Neural progenitor cell (in vitro differentiated cells): ENCODE data around the gene PTPN5. TPM values are rescaled to one million over a fixed set of nuclear protein-coding genes. Genes with fewer than 3 reads are reported as not detected.
"Not testable (repeated sequence)": the region's sequence is repeated elsewhere in the genome, so short reads cannot be mapped to it uniquely, and the experiment has no call there.

Source experiments
- DNase-seq: peaks from one replicate; pipeline ENCODE4 v3.0.0-alpha.2; 2016; ENCODE audit warnings: low spot score
- H2AFZ ChIP-seq: fragments of 200-600 bp; sonication (generic); replicated peaks from 2 replicates; pipeline ENCODE4 v1.6.1; 2016; ENCODE audit warnings: antibody characterized with exemption
- H3F3A ChIP-seq: fragments of 200-600 bp; sonication (generic); 2 replicates; pipeline ENCODE4 v1.6.1; 2016; ENCODE audit warnings: antibody characterized with exemption, low read depth
- H3K27ac ChIP-seq: fragments of 200-600 bp; sonication (generic); 2 replicates; pipeline ENCODE4 v1.5.1; 2016; ENCODE audit warnings: mild to moderate bottlenecking
- H3K27me3 ChIP-seq: fragments of 200-600 bp; sonication (generic); 2 replicates; pipeline ENCODE4 v1.6.1; 2016; ENCODE audit warnings: mild to moderate bottlenecking, moderate library complexity
- H3K36me3 ChIP-seq: fragments of 200-600 bp; sonication (generic); 2 replicates; pipeline ENCODE4 v1.5.1; 2016
- H3K4me1 ChIP-seq: fragments of 200-600 bp; sonication (generic); 2 replicates; pipeline ENCODE4 v1.6.1; 2016; ENCODE audit warnings: mixed run types
- H3K4me2 ChIP-seq: fragments of 200-600 bp; sonication (generic); 2 replicates; pipeline ENCODE4 v1.6.1; 2016
- H3K4me3 ChIP-seq: fragments of 200-600 bp; sonication (generic); 2 replicates; pipeline ENCODE4 v1.5.1; 2016
- H3K79me2 ChIP-seq: fragments of 200-600 bp; sonication (generic); 2 replicates; pipeline ENCODE4 v1.6.1; 2016; ENCODE audit warnings: low read depth
- H3K9ac ChIP-seq: fragments of 200-600 bp; sonication (generic); 2 replicates; pipeline ENCODE4 v1.6.1; 2016
- H3K9me3 ChIP-seq: fragments of 200-600 bp; sonication (generic); 2 replicates; pipeline ENCODE4 v1.5.1; 2016; ENCODE audit warnings: low read depth
- H4K20me1 ChIP-seq: fragments of 200-600 bp; sonication (generic); 2 replicates; pipeline ENCODE4 v1.6.1; 2016; ENCODE audit warnings: low read depth
- H3K27ac Mint-ChIP-seq: 3 replicates; pipeline ENCODE4 v1.8.0; 2021; ENCODE audit warnings: mixed read lengths
- H3K27me3 Mint-ChIP-seq: 2 replicates; pipeline ENCODE4 v1.8.0; 2022; ENCODE audit warnings: low read depth, mild to moderate bottlenecking, inconsistent platforms, moderate library complexity, mixed read lengths; ENCODE audit not compliant: insufficient read depth
- H3K36me3 Mint-ChIP-seq: 3 replicates; pipeline ENCODE4 v1.8.0; 2021; ENCODE audit warnings: mixed read lengths
- H3K4me1 Mint-ChIP-seq: 3 replicates; pipeline ENCODE4 v1.8.0; 2021; ENCODE audit warnings: mixed read lengths
- H3K4me3 Mint-ChIP-seq: 3 replicates; pipeline ENCODE4 v1.8.0; 2021; ENCODE audit warnings: mild to moderate bottlenecking, moderate library complexity, mixed read lengths
- H3K9me3 Mint-ChIP-seq: 3 replicates; pipeline ENCODE4 v1.8.0; 2020; ENCODE audit warnings: mixed read lengths
- CTCF ChIP-seq: fragments of 200-600 bp; sonication (generic); IDR thresholded peaks from 2 replicates; pipeline ENCODE4 v1.5.1; 2017; ENCODE audit warnings: antibody characterized with exemption, mild to moderate bottlenecking
- EZH2 ChIP-seq: fragments of 200-600 bp; sonication (generic); IDR thresholded peaks from 2 replicates; pipeline ENCODE4 v1.6.1; 2017; ENCODE audit warnings: antibody characterized with exemption, mild to moderate bottlenecking, moderate library complexity
- EZH2phosphoT487 ChIP-seq: fragments of 200-600 bp; sonication (generic); IDR thresholded peaks from 2 replicates; pipeline ENCODE4 v1.6.1; 2017; ENCODE audit warnings: antibody characterized with exemption
- total RNA-seq: library from RNA; depleted of rRNA; stranded (reverse); fragments of >200 nt; gene quantifications from 2 replicates; pipeline ENCODE4 v1.2.3, GENCODE V29; 2015; ENCODE audit warnings: low replicate concordance

Gene PTPN5
- total RNA-seq, 1 donor from 2014 or later: 8.5 TPM

GRCh38 chr11:18684267-18684666 is 107.3 kb downstream of the PTPN5 start:
- Histone ChIP-seq H3K79me2 (no peaks in the 10 kb centered on the region), H3K27ac (no peak overlapping the region), H4K20me1 (no peaks in the 10 kb centered on the region), H3K27me3 (no peaks in the 10 kb centered on the region), H3K4me2 (no peak overlapping the region), H3K4me1 (peaks cover 17% of the 10 kb centered on the region), H3K4me3 (no peak overlapping the region), H3K9me3 (no peaks in the 10 kb centered on the region), H3K36me3 (no peaks in the 10 kb centered on the region), H3F3A (no peaks in the 10 kb centered on the region), H3K9ac (no peak overlapping the region), H2AFZ (peak overlapping the region; percentile 95)
- no peak for DNase-seq
- H3K27ac Mint-ChIP-seq: no peak overlapping the region
- H3K27me3 Mint-ChIP-seq: no peaks in the 10 kb centered on the region
- H3K4me3 Mint-ChIP-seq: no peak overlapping the region
- H3K9me3 Mint-ChIP-seq: no peaks in the 10 kb centered on the region
- no peak for TF ChIP-seq EZH2phosphoT487
- peaks cover 9% of the 10 kb centered on the region for H3K4me1 Mint-ChIP-seq
- no peaks in the 10 kb centered on the region for H3K36me3 Mint-ChIP-seq

GRCh38 chr11:18682466-18682865 is 109.1 kb downstream of the PTPN5 start:
- H3K4me2 ChIP-seq: no peak overlapping the region
- no peaks in the 10 kb centered on the region for H3K79me2 ChIP-seq
- H3F3A ChIP-seq: no peaks in the 10 kb centered on the region
- H3K36me3 ChIP-seq: no peaks in the 10 kb centered on the region
- H3K27me3 ChIP-seq: no peaks in the 10 kb centered on the region
- no peak overlapping the region for H3K27ac ChIP-seq
- H3K4me3 Mint-ChIP-seq: no peak overlapping the region
- H3K27me3 Mint-ChIP-seq: no peaks in the 10 kb centered on the region
- no peak overlapping the region for H3K4me3 ChIP-seq
- no peak overlapping the region for H3K9ac ChIP-seq
- DNase-seq: no peak
- no peak overlapping the region for H3K27ac Mint-ChIP-seq
- TF ChIP-seq EZH2phosphoT487 (no peak), CTCF (no peak), EZH2 (no peak)
- H3K9me3 ChIP-seq: no peaks in the 10 kb centered on the region
- peaks cover 9% of the 10 kb centered on the region for H3K4me1 Mint-ChIP-seq
- no peaks in the 10 kb centered on the region for H4K20me1 ChIP-seq
- H2AFZ ChIP-seq: no peak overlapping the region
- no peaks in the 10 kb centered on the region for H3K36me3 Mint-ChIP-seq
- H3K4me1 ChIP-seq: peaks cover 17% of the 10 kb centered on the region
- no peaks in the 10 kb centered on the region for H3K9me3 Mint-ChIP-seq

GRCh38 chr11:18681949-18682348 is 109.6 kb downstream of the PTPN5 start:
- not testable (repeated sequence) for H3K27ac ChIP-seq, H3K9me3 Mint-ChIP-seq, H3K4me1 Mint-ChIP-seq, H3F3A ChIP-seq, H3K36me3 ChIP-seq, H2AFZ ChIP-seq, H3K9ac ChIP-seq, H3K27me3 Mint-ChIP-seq, H3K4me3 ChIP-seq, H3K27ac Mint-ChIP-seq, H3K4me2 ChIP-seq, H3K9me3 ChIP-seq, H4K20me1 ChIP-seq, H3K36me3 Mint-ChIP-seq, H3K27me3 ChIP-seq, H3K79me2 ChIP-seq, DNase-seq, H3K4me3 Mint-ChIP-seq
- peaks cover 17% of the 10 kb centered on the region for H3K4me1 ChIP-seq

Other genes starting within 250 kb of the PTPN5 start
- 16.1 and 20.4 TPM in 2 replicates for gene UEVLD, start 203.1 kb downstream of the PTPN5 start, total RNA-seq
- gene MISFA, start 192.0 kb downstream of the PTPN5 start, total RNA-seq: 0.65 and 1.6 TPM in 2 replicates
- 10.8 and 12.3 TPM in 2 replicates for gene SPTY2D1, start 157.5 kb downstream of the PTPN5 start, total RNA-seq
- gene TMEM86A, start 93.0 kb downstream of the PTPN5 start, total RNA-seq: 0.87 TPM in 1 of 2 replicates, not detected in the other
- 0.41 TPM in 1 of 2 replicates, not detected in the other for gene IGSF22, start 65.6 kb downstream of the PTPN5 start, total RNA-seq
- not detected in 2 replicates for gene MRGPRX1, start 147.6 kb upstream of the PTPN5 start, total RNA-seq